HL-60 (cell line): ENCODE data around the gene FRAS1.

Experiments used
- DNase-seq, 2 experiments: peaks; one replicate each; pipeline ENCODE4 v3.0.0-alpha.2; 2010 to 2020; ENCODE audit warnings: low read depth in 1 of 2, low spot score in 1 of 2
- H3K27ac ChIP-seq: fragments of 250-450 bp; sonication (Bioruptor Pico); replicated peaks from 2 replicates; pipeline ENCODE4 v1.5.1; 2020; ENCODE audit warnings: mild to moderate bottlenecking, moderate library complexity
- H3K27me3 ChIP-seq: fragments of 250-450 bp; sonication (Bioruptor Pico); 2 replicates; pipeline ENCODE4 v1.5.1; 2021; ENCODE audit warnings: mild to moderate bottlenecking, moderate library complexity; ENCODE audit not compliant: insufficient read depth, poor library complexity, severe bottlenecking
- H3K4me3 ChIP-seq: replicated peaks from 2 replicates; pipeline ENCODE4 v1.5.1; 2011; ENCODE audit warnings: mild to moderate bottlenecking, control low read depth, low read length; ENCODE audit not compliant: insufficient read depth
- CTCF ChIP-seq: IDR thresholded peaks from one replicate; pipeline ENCODE4 v1.5.1; 2011; ENCODE audit warnings: low read length, control low read depth, inconsistent platforms; ENCODE audit not compliant: insufficient read depth
- GABPA ChIP-seq: IDR thresholded peaks from 2 replicates; pipeline ENCODE4 v1.6.1; 2012; ENCODE audit warnings: low read depth
- POLR2AphosphoS5 ChIP-seq: IDR thresholded peaks from 2 replicates; pipeline ENCODE4 v1.6.1; 2012; ENCODE audit warnings: low read depth
- REST ChIP-seq: IDR thresholded peaks from 2 replicates; pipeline ENCODE4 v1.6.1; 2012; ENCODE audit warnings: low read depth; ENCODE audit not compliant: insufficient replicate concordance
- SPI1 ChIP-seq: IDR thresholded peaks from 2 replicates; pipeline ENCODE4 v1.6.1; 2012; ENCODE audit warnings: low read depth, mild to moderate bottlenecking, borderline replicate concordance

The FRAS1 gene

GRCh38 chr4:78200949-78201348, 143.8 kb downstream of the FRAS1 start:
- TF ChIP-seq GABPA (no peak), POLR2AphosphoS5 (no peak), CTCF (no peak), SPI1 (no peak), REST (no peak)
- no peak for DNase-seq
- Histone ChIP-seq H3K27ac (no peak overlapping the region), H3K27me3 (no peaks in the 10 kb centered on the region), H3K4me3 (no peak overlapping the region)

GRCh38 chr4:78204176-78204575, 147.1 kb downstream of the FRAS1 start:
- H3K4me3 ChIP-seq, result no peak overlapping the region
- no peak for TF ChIP-seq SPI1
- TF ChIP-seq CTCF, result no peak
- no peak for TF ChIP-seq GABPA
- no peak for TF ChIP-seq POLR2AphosphoS5
- TF ChIP-seq REST, result no peak
- no peaks in the 10 kb centered on the region for H3K27me3 ChIP-seq
- H3K27ac ChIP-seq, result no peak overlapping the region
- no peak for DNase-seq

- TF ChIP-seq CTCF (no peak), REST (no peak), GABPA (no peak), SPI1 (no peak)
- Histone ChIP-seq H3K4me3 (no peak overlapping the region), H3K27me3 (no peaks in the 10 kb centered on the region), H3K27ac (no peak overlapping the region)
- no peak for DNase-seq
Observed at GRCh38 chr4:78205591-78205990, 148.5 kb downstream of the FRAS1 start.
